Loucy (cell line): ENCODE results near the gene MIEN1.

ENCODE experiments used
- H2AFZ ChIP-seq: fragments of 200-600 bp; sonication (generic); 2 replicates; pipeline ENCODE4 v1.6.0; 2016; ENCODE audit warnings: antibody characterized with exemption, mild to moderate bottlenecking, low read length, moderate library complexity
- H3F3A ChIP-seq: fragments of 200-600 bp; 2 replicates; pipeline ENCODE4 v1.6.0; 2016; ENCODE audit warnings: antibody characterized with exemption, low read depth, mild to moderate bottlenecking
- H3K27me3 ChIP-seq: fragments of 200-600 bp; sonication (generic); 2 replicates; pipeline ENCODE4 v1.6.1; 2014; ENCODE audit warnings: low read length, mild to moderate bottlenecking; ENCODE audit not compliant: insufficient read depth, poor library complexity, severe bottlenecking
- H3K36me3 ChIP-seq: fragments of 200-600 bp; sonication (generic); 2 replicates; pipeline ENCODE4 v1.6.1; 2016; ENCODE audit warnings: low read length; ENCODE audit not compliant: insufficient read depth
- H3K4me1 ChIP-seq: fragments of 200-600 bp; sonication (generic); 2 replicates; pipeline ENCODE4 v1.5.1; 2014; ENCODE audit warnings: low read length, mild to moderate bottlenecking; ENCODE audit not compliant: insufficient read depth, poor library complexity, severe bottlenecking
- H3K4me2 ChIP-seq: fragments of 200-600 bp; sonication (generic); 2 replicates; pipeline ENCODE4 v1.6.0; 2014; ENCODE audit warnings: antibody characterized with exemption, low read length, low read depth, mild to moderate bottlenecking; ENCODE audit not compliant: poor library complexity, severe bottlenecking
- H3K4me3 ChIP-seq: fragments of 200-600 bp; sonication (generic); 2 replicates; pipeline ENCODE4 v1.5.1; 2014; ENCODE audit warnings: low read length, mild to moderate bottlenecking, mixed read lengths; ENCODE audit not compliant: poor library complexity, severe bottlenecking
- H3K79me2 ChIP-seq: fragments of 200-600 bp; sonication (generic); 2 replicates; pipeline ENCODE4 v1.6.1; 2014; ENCODE audit warnings: low read length; ENCODE audit not compliant: insufficient read depth
- H3K9ac ChIP-seq: fragments of 200-600 bp; sonication (generic); 2 replicates; pipeline ENCODE4 v1.6.0; 2014; ENCODE audit warnings: mild to moderate bottlenecking, low read depth, low read length, moderate library complexity; ENCODE audit not compliant: poor library complexity, severe bottlenecking
- H3K9me2 ChIP-seq: fragments of 200-600 bp; sonication (generic); replicated peaks from 2 replicates; pipeline ENCODE4 v1.6.1; 2016; ENCODE audit warnings: low read depth, low read length, mixed read lengths
- H3K9me3 ChIP-seq: fragments of 200-600 bp; sonication (generic); 2 replicates; pipeline ENCODE4 v1.6.1; 2014; ENCODE audit warnings: mild to moderate bottlenecking, antibody characterized with exemption, low read length, low read depth; ENCODE audit not compliant: insufficient read depth
- H4K20me1 ChIP-seq: fragments of 200-600 bp; sonication (generic); 2 replicates; pipeline ENCODE4 v1.6.0; 2014; ENCODE audit warnings: antibody characterized with exemption, low read length, mild to moderate bottlenecking; ENCODE audit not compliant: insufficient read depth, poor library complexity, severe bottlenecking
- CTCF ChIP-seq: fragments of 200-600 bp; sonication (generic); conservative IDR thresholded peaks from 2 replicates; pipeline ENCODE4 v1.5.1; 2014; ENCODE audit warnings: mild to moderate bottlenecking, antibody characterized with exemption, low read length
- EZH2phosphoT487 ChIP-seq: fragments of 200-600 bp; IDR thresholded peaks from 2 replicates; pipeline ENCODE4 v1.6.1; 2018; ENCODE audit warnings: antibody characterized with exemption, mild to moderate bottlenecking, moderate library complexity, borderline replicate concordance

The MIEN1 gene

GRCh38 chr17:39745335-39746144 is 15.2 kb upstream of the MIEN1 start:
- H3K36me3 ChIP-seq = no peaks in the 10 kb centered on the region
- no peak overlapping the region for H3K4me3 ChIP-seq
- no peak overlapping the region for H3K4me2 ChIP-seq
- no peaks in the 10 kb centered on the region for H3F3A ChIP-seq
- no peaks in the 10 kb centered on the region for H3K9me3 ChIP-seq
- no peaks in the 10 kb centered on the region for H3K9me2 ChIP-seq
- TF ChIP-seq EZH2phosphoT487 = no peak
- no peak for TF ChIP-seq CTCF
- no peak overlapping the region for H2AFZ ChIP-seq
- H3K9ac ChIP-seq = no peak overlapping the region
- no peaks in the 10 kb centered on the region for H3K79me2 ChIP-seq
- H4K20me1 ChIP-seq = no peaks in the 10 kb centered on the region
- H3K27me3 ChIP-seq = no peaks in the 10 kb centered on the region
- no peaks in the 10 kb centered on the region for H3K4me1 ChIP-seq

GRCh38 chr17:39744836-39745215 is 14.5 kb upstream of the MIEN1 start:
- H3F3A ChIP-seq = no peaks in the 10 kb centered on the region
- TF ChIP-seq EZH2phosphoT487 = no peak
- TF ChIP-seq CTCF = no peak
- no peaks in the 10 kb centered on the region for H3K9me3 ChIP-seq
- H3K36me3 ChIP-seq = no peaks in the 10 kb centered on the region
- no peak overlapping the region for H3K4me3 ChIP-seq
- no peak overlapping the region for H3K4me2 ChIP-seq
- no peaks in the 10 kb centered on the region for H3K9me2 ChIP-seq
- no peaks in the 10 kb centered on the region for H3K4me1 ChIP-seq
- no peak overlapping the region for H3K9ac ChIP-seq
- no peak overlapping the region for H2AFZ ChIP-seq
- H3K79me2 ChIP-seq = no peaks in the 10 kb centered on the region
- no peaks in the 10 kb centered on the region for H3K27me3 ChIP-seq
- H4K20me1 ChIP-seq = no peaks in the 10 kb centered on the region

GRCh38 chr17:39744075-39744835 is 13.9 kb upstream of the MIEN1 start:
- Histone ChIP-seq H3K36me3 (no peaks in the 10 kb centered on the region), H3K4me2 (no peak overlapping the region), H3K79me2 (no peaks in the 10 kb centered on the region), H3K9ac (no peak overlapping the region), H4K20me1 (no peaks in the 10 kb centered on the region), H2AFZ (no peak overlapping the region), H3K9me2 (no peaks in the 10 kb centered on the region), H3K27me3 (no peaks in the 10 kb centered on the region), H3F3A (no peaks in the 10 kb centered on the region), H3K4me3 (no peak overlapping the region), H3K4me1 (no peaks in the 10 kb centered on the region), H3K9me3 (no peaks in the 10 kb centered on the region)
- TF ChIP-seq EZH2phosphoT487 (no peak), CTCF (no peak)
